GM18517 (cell line): ENCODE data around the gene DCAF5.
"Not testable (repeated sequence)": the region's sequence is repeated elsewhere in the genome, so short reads cannot be mapped to it uniquely, and the experiment has no call there.

Experiments used
- ATAC-seq: cut with Tn5 transposase; IDR thresholded peaks from one replicate; pipeline ENCODE4 v1.9.1; 2021; ENCODE audit warnings: mild to moderate bottlenecking, moderate library complexity; ENCODE audit not compliant: unreplicated experiment

DCAF5 gene

GRCh38 chr14:69101331-69101826, 51.5 kb downstream of the DCAF5 start:
- ATAC-seq = no peak

GRCh38 chr14:69097974-69098373, 54.9 kb downstream of the DCAF5 start:
- ATAC-seq = no peak

GRCh38 chr14:69096781-69097475, 56.0 kb downstream of the DCAF5 start:
- no peak for ATAC-seq

GRCh38 chr14:69096246-69096645, 56.7 kb downstream of the DCAF5 start:
- no peak for ATAC-seq

GRCh38 chr14:69094481-69094880, 58.4 kb downstream of the DCAF5 start:
- ATAC-seq = no peak

- no peak for ATAC-seq
Observed at GRCh38 chr14:69093631-69094421, 59.1 kb downstream of the DCAF5 start.

GRCh38 chr14:69092840-69093422, 60.0 kb downstream of the DCAF5 start:
- no peak for ATAC-seq

GRCh38 chr14:69091695-69092094, 61.2 kb downstream of the DCAF5 start:
- no peak for ATAC-seq

GRCh38 chr14:69091006-69091405, 61.9 kb downstream of the DCAF5 start:
- ATAC-seq = no peak

- ATAC-seq = no peak
Observed at GRCh38 chr14:69090187-69090789, 62.6 kb downstream of the DCAF5 start.

GRCh38 chr14:69089046-69089445, 63.9 kb downstream of the DCAF5 start:
- ATAC-seq = no peak

- no peak for ATAC-seq
Observed at GRCh38 chr14:69088586-69088985, 64.3 kb downstream of the DCAF5 start.

- no peak for ATAC-seq
Observed at GRCh38 chr14:69087061-69087461, 65.9 kb downstream of the DCAF5 start.

GRCh38 chr14:69086537-69086936, 66.4 kb downstream of the DCAF5 start:
- no peak for ATAC-seq

- ATAC-seq = no peak
Observed at GRCh38 chr14:69084023-69084422, 68.9 kb downstream of the DCAF5 start.

GRCh38 chr14:69083181-69083580, 69.7 kb downstream of the DCAF5 start:
- no peak for ATAC-seq

GRCh38 chr14:69081271-69081670, 71.6 kb downstream of the DCAF5 start:
- no peak for ATAC-seq

GRCh38 chr14:69079747-69080146, 73.2 kb downstream of the DCAF5 start:
- no peak for ATAC-seq

- no peak for ATAC-seq
Observed at GRCh38 chr14:69079188-69079742, 73.7 kb downstream of the DCAF5 start.

- no peak for ATAC-seq
Observed at GRCh38 chr14:69077841-69078240, 75.1 kb downstream of the DCAF5 start.

GRCh38 chr14:69077185-69077584, 75.7 kb downstream of the DCAF5 start:
- not testable (repeated sequence) for ATAC-seq
